Keratinocyte (primary cell): ENCODE measurements around the gene SNX8. TPM values are rescaled to one million over a fixed set of nuclear protein-coding genes. Genes with fewer than 3 reads are reported as not detected.

Source experiments
- DNase-seq: peaks from one replicate; pipeline ENCODE4 v3.0.0-alpha.2; 2011; ENCODE audit warnings: low read depth, missing footprints, low spot score
- FAIRE-seq: peaks from 2 replicates; lab custom pipeline; 2011; peaks lifted over from hg19 to GRCh38; lab: Jason Lieb, UNC
- H2AFZ ChIP-seq: 2 replicates; pipeline ENCODE4 v1.6.0; 2012; ENCODE audit warnings: low read length, control low read depth, inconsistent platforms; ENCODE audit not compliant: control insufficient read depth
- H3K27ac ChIP-seq: 2 replicates; pipeline ENCODE4 v1.5.1; 2011; ENCODE audit warnings: low read length; ENCODE audit not compliant: control insufficient read depth, insufficient read depth
- H3K27me3 ChIP-seq: 3 replicates; pipeline ENCODE4 v1.6.0; 2011; ENCODE audit warnings: low read length; ENCODE audit not compliant: control insufficient read depth, insufficient read depth; ENCODE audit errors: extremely low read depth
- H3K36me3 ChIP-seq, 2 experiments: 2 replicates in 1 of 2; 3 replicates in 1 of 2; pipeline ENCODE4 v1.5.1; 2011; ENCODE audit warnings: low read length in 2 of 2, mild to moderate bottlenecking in 1 of 2; ENCODE audit not compliant: control insufficient read depth in 2 of 2, insufficient read depth in 2 of 2; ENCODE audit errors: extremely low read depth in 1 of 2
- H3K4me1 ChIP-seq: 3 replicates; pipeline ENCODE4 v1.5.1; 2011; ENCODE audit warnings: low read length; ENCODE audit not compliant: control insufficient read depth, insufficient read depth; ENCODE audit errors: extremely low read depth
- H3K4me2 ChIP-seq: 3 replicates; pipeline ENCODE4 v1.6.0; 2011; ENCODE audit warnings: low read depth, low read length; ENCODE audit not compliant: control insufficient read depth, insufficient read depth; ENCODE audit errors: extremely low read depth
- H3K4me3 ChIP-seq, 3 experiments: fragments of 200-600 bp in 1 of 3; sonication (generic) in 1 of 3; 2 replicates in 2 of 3; 3 replicates in 1 of 3; pipeline ENCODE4 v1.5.1; 2011 to 2016; ENCODE audit warnings: low read length in 3 of 3, mild to moderate bottlenecking in 3 of 3, control low read depth in 2 of 3, inconsistent platforms in 1 of 3, low read depth in 1 of 3, mixed read lengths in 1 of 3, mixed run types in 1 of 3, moderate library complexity in 1 of 3; ENCODE audit not compliant: control insufficient read depth in 2 of 3, insufficient read depth in 2 of 3; ENCODE audit errors: extremely low read depth in 1 of 3
- H3K79me2 ChIP-seq: 2 replicates; pipeline ENCODE4 v1.6.0; 2012; ENCODE audit warnings: low read length; ENCODE audit not compliant: control insufficient read depth, insufficient read depth
- H3K9ac ChIP-seq: 3 replicates; pipeline ENCODE4 v1.6.0; 2011; ENCODE audit warnings: low read length; ENCODE audit not compliant: control insufficient read depth, insufficient read depth; ENCODE audit errors: extremely low read depth
- H3K9me1 ChIP-seq: 3 replicates; pipeline ENCODE4 v1.6.0; 2011; ENCODE audit warnings: low read length; ENCODE audit not compliant: control insufficient read depth, insufficient read depth; ENCODE audit errors: extremely low read depth
- H3K9me3 ChIP-seq: 2 replicates; pipeline ENCODE4 v1.5.1; 2012; ENCODE audit warnings: low read depth, low read length; ENCODE audit not compliant: control insufficient read depth
- H4K20me1 ChIP-seq: 3 replicates; pipeline ENCODE4 v1.6.0; 2011; ENCODE audit warnings: low read length; ENCODE audit not compliant: control insufficient read depth, insufficient read depth; ENCODE audit errors: extremely low read depth
- EZH2 ChIP-seq: IDR thresholded peaks from one replicate; pipeline ENCODE4 v1.6.1; 2012; ENCODE audit warnings: inconsistent platforms, mild to moderate bottlenecking, low read length, moderate library complexity
- dilution Hi-C: fragments of 300-500 bp; cut with MboI; formaldehyde crosslinking; loops from one replicate; pipeline ENCODE4 v1.7.0; 2020; ENCODE audit warnings: low sequenced_read_pairs; ENCODE audit not compliant: extremely low pct_ligation_motif_present
- polyA plus RNA-seq, 5 experiments: library from polyadenylated mRNA; depleted of rRNA in 3 of 5; stranded (reverse) in 3 of 5; stranded (forward) in 1 of 5; unstranded in 1 of 5; fragments of >200 nt; gene quantifications; 1 replicate in 1 of 5; 2 replicates in 3 of 5; 3 replicates in 1 of 5; pipeline versions ENCODE4 v1.2.1 to v1.2.3, GENCODE V29; 2011 to 2012; ENCODE audit warnings: missing spikeins in 2 of 5, low read depth in 1 of 5, low replicate concordance in 1 of 5
- TF ChIP-seq, protein P1 (sequence below), 3 experiments: IDR thresholded peaks in 1 of 3; conservative IDR thresholded peaks in 1 of 3; optimal IDR thresholded peaks in 1 of 3; 2 replicates in 2 of 3; 3 replicates in 1 of 3; pipeline versions ENCODE3 to v1.5.1; 2011; ENCODE audit warnings: low read length in 3 of 3, mild to moderate bottlenecking in 3 of 3, moderate library complexity in 2 of 3, control low read depth in 1 of 3, inconsistent platforms in 1 of 3; ENCODE audit not compliant: insufficient read depth in 2 of 3; ENCODE audit errors: extremely low read depth in 1 of 3

Gene SNX8
- polyA plus RNA-seq, 1 donor (not counting 4 experiments of a cell fraction or from before 2014, with no cell fraction given): 24.2 TPM

DNA sequence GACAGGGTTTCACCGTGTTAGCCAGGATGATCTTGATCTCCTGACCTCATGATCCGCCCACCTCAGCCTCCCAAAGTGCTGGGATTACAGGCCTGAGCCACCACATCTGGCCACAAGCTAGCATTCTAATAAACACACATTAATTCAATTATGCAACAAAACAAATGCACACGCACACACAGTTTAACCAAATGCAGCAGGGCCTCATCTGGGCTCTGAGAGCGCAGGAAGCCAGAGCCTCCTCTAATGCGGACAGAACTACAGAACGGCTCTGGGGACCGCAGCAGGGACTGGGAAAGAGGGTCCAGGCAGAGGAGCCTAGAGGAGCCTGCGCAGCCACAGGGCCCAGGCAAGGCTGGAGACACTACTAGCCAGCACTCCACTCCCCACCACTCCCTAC, 85.3 kb downstream of the SNX8 start:
- TF ChIP-seq, protein P1, sequence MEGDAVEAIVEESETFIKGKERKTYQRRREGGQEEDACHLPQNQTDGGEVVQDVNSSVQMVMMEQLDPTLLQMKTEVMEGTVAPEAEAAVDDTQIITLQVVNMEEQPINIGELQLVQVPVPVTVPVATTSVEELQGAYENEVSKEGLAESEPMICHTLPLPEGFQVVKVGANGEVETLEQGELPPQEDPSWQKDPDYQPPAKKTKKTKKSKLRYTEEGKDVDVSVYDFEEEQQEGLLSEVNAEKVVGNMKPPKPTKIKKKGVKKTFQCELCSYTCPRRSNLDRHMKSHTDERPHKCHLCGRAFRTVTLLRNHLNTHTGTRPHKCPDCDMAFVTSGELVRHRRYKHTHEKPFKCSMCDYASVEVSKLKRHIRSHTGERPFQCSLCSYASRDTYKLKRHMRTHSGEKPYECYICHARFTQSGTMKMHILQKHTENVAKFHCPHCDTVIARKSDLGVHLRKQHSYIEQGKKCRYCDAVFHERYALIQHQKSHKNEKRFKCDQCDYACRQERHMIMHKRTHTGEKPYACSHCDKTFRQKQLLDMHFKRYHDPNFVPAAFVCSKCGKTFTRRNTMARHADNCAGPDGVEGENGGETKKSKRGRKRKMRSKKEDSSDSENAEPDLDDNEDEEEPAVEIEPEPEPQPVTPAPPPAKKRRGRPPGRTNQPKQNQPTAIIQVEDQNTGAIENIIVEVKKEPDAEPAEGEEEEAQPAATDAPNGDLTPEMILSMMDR (optimal IDR thresholded peaks at IDR 0.05 in 1 of 3, IDR thresholded peaks at IDR 0.05 in 1 of 3, conservative IDR thresholded peaks at IDR 0.05 in 1 of 3; ENCODE audit: extremely low read depth in 1 of 3, insufficient read depth in 2 of 3, low read length in 3 of 3): no peak
- TF ChIP-seq EZH2: no peak
- dilution Hi-C loops: no loop called here
- FAIRE-seq (no peak), DNase-seq (no peak)
- Histone ChIP-seq H3K27me3 (no peaks in the 10 kb centered on the region), H4K20me1 (peaks cover 4% of the 10 kb centered on the region), H3K27ac (no peak overlapping the region), H2AFZ (no peak overlapping the region), H3K36me3 (peaks cover 10 to 22% of the 10 kb centered on the region in 2 experiments), H3K9me1 (no peaks in the 10 kb centered on the region), H3K9me3 (no peaks in the 10 kb centered on the region), H3K4me2 (no peak overlapping the region), H3K4me1 (peaks cover 31% of the 10 kb centered on the region), H3K4me3 (no peak overlapping the region), H3K9ac (no peak overlapping the region), H3K79me2 (peaks cover 42% of the 10 kb centered on the region)

DNA sequence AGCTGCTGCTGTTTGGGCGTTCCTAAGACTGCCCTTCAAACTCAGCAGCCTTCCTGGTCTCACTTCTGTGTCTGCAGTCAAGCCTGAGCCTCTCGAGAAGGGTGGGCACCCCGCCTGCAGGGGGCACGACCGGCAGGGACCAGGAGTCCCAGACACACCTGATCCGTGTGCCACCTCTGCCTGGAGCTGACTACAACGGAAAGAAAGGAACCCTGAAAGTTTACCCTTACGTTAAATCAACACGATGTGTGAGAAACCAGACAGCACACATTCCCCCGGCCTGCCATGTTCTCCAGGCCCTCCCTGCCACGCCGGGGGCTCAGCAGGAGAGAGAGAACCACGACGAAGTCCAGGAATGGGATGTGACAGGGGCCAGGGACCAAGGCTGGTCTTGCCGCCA, 86.5 kb downstream of the SNX8 start:
- H3K36me3 ChIP-seq: peaks cover 13 to 26% of the 10 kb centered on the region in 2 experiments
- peaks cover 54% of the 10 kb centered on the region for H3K79me2 ChIP-seq
- dilution Hi-C loops: no loop called here
- no peaks in the 10 kb centered on the region for H3K27me3 ChIP-seq
- no peak overlapping the region for H3K9ac ChIP-seq
- no peaks in the 10 kb centered on the region for H3K9me1 ChIP-seq
- no peak overlapping the region for H3K27ac ChIP-seq
- H3K4me1 ChIP-seq: peaks cover 30% of the 10 kb centered on the region
- peaks cover 6% of the 10 kb centered on the region for H4K20me1 ChIP-seq
- DNase-seq (no peak), FAIRE-seq (no peak)
- TF ChIP-seq, protein P1 (optimal IDR thresholded peaks at IDR 0.05 in 1 of 3, IDR thresholded peaks at IDR 0.05 in 1 of 3, conservative IDR thresholded peaks at IDR 0.05 in 1 of 3; ENCODE audit: extremely low read depth in 1 of 3, insufficient read depth in 2 of 3, low read length in 3 of 3): no peak
- TF ChIP-seq EZH2: no peak
- H2AFZ ChIP-seq: no peak overlapping the region
- no peak overlapping the region for H3K4me3 ChIP-seq
- no peaks in the 10 kb centered on the region for H3K9me3 ChIP-seq
- no peak overlapping the region for H3K4me2 ChIP-seq
